HepG2 (cell line): Measurements from ENCODE around the gene ZNF48. TPM values are rescaled to one million over a fixed set of nuclear protein-coding genes. Genes with fewer than 3 reads are reported as not detected.
A peak's percentile ranks its signal among the peaks of the same experiment; 100 is the strongest.

Source experiments
- AHR ChIP-seq: IDR thresholded peaks from 2 replicates; pipeline ENCODE4 v1.6.1; 2018; ENCODE audit warnings: missing genetic modification reagents, missing compliant biosample characterization
- AKAP8 ChIP-seq: sonication (generic); formaldehyde crosslinking; IDR thresholded peaks from 2 replicates; pipeline ENCODE4 v1.5.1; 2020; ENCODE audit warnings: mild to moderate bottlenecking, missing genetic modification reagents
- DR1 ChIP-seq: sonication (generic); formaldehyde crosslinking; IDR thresholded peaks from 2 replicates; pipeline ENCODE4 v1.8.0; 2021; ENCODE audit warnings: mild to moderate bottlenecking, missing genetic modification reagents, inconsistent platforms
- ELF3 ChIP-seq: IDR thresholded peaks from 2 replicates; pipeline ENCODE4 v1.6.1; 2016; ENCODE audit warnings: missing genetic modification reagents, missing compliant biosample characterization
- FIP1L1 ChIP-seq: fragments of 200-400 bp; formaldehyde crosslinking; IDR thresholded peaks from 2 replicates; pipeline ENCODE4 v1.6.1; 2018; ENCODE audit warnings: low read depth, mild to moderate bottlenecking, low read length, moderate library complexity, borderline replicate concordance; ENCODE audit not compliant: insufficient read depth
- ISL2 ChIP-seq: sonication (generic); formaldehyde crosslinking; IDR thresholded peaks from 2 replicates; pipeline ENCODE4 v1.5.0; 2020; ENCODE audit warnings: missing genetic modification reagents
- NCOA1 ChIP-seq: sonication (generic); formaldehyde crosslinking; IDR thresholded peaks from 2 replicates; pipeline ENCODE4 v1.9.0; 2021; ENCODE audit warnings: missing genetic modification reagents
- NFE2L1 ChIP-seq: sonication (generic); formaldehyde crosslinking; IDR thresholded peaks from 2 replicates; pipeline ENCODE4 v1.4.0; 2020; ENCODE audit warnings: missing genetic modification reagents, mild to moderate bottlenecking, borderline replicate concordance
- PRMT3 ChIP-seq: sonication (generic); formaldehyde crosslinking; IDR thresholded peaks from 2 replicates; pipeline ENCODE4 v1.8.1; 2022; ENCODE audit warnings: low read depth, mild to moderate bottlenecking, moderate library complexity, missing genetic modification reagents, borderline replicate concordance
- SATB2 ChIP-seq: sonication (generic); formaldehyde crosslinking; IDR thresholded peaks from 2 replicates; pipeline ENCODE4 v1.5.0; 2020; ENCODE audit warnings: missing genetic modification reagents
- SIX4 ChIP-seq: sonication (generic); formaldehyde crosslinking; IDR thresholded peaks from 2 replicates; pipeline ENCODE4 v1.4.0; 2020; ENCODE audit warnings: missing genetic modification reagents
- SP5 ChIP-seq: IDR thresholded peaks from 2 replicates; pipeline ENCODE4 v1.6.1; 2016; ENCODE audit warnings: low read depth, borderline replicate concordance
- ZFP36 ChIP-seq: fragments of 150-350 bp; IDR thresholded peaks from 2 replicates; pipeline ENCODE4 v1.6.1; 2018; ENCODE audit warnings: borderline replicate concordance, low read length, low read depth; ENCODE audit not compliant: partially characterized antibody
- ZNF225 ChIP-seq: sonication (generic); formaldehyde crosslinking; IDR thresholded peaks from 2 replicates; pipeline ENCODE4 v1.4.0; 2020; ENCODE audit warnings: mild to moderate bottlenecking, missing genetic modification reagents
- ZNF263 ChIP-seq: sonication (generic); formaldehyde crosslinking; IDR thresholded peaks from 2 replicates; pipeline ENCODE4 v1.4.0; 2020; ENCODE audit warnings: missing genetic modification reagents
- ZNF547 ChIP-seq: sonication (generic); formaldehyde crosslinking; IDR thresholded peaks from 2 replicates; pipeline ENCODE4 v1.5.1; 2020; ENCODE audit warnings: mild to moderate bottlenecking, missing genetic modification reagents
- ZNF557 ChIP-seq: sonication (generic); formaldehyde crosslinking; IDR thresholded peaks from 2 replicates; pipeline ENCODE4 v1.4.0; 2020; ENCODE audit warnings: missing genetic modification reagents
- ZNF724P ChIP-seq: sonication (generic); formaldehyde crosslinking; IDR thresholded peaks from 2 replicates; pipeline ENCODE4 v1.8.0; 2022; ENCODE audit warnings: missing genetic modification reagents, borderline replicate concordance
- polyA plus RNA-seq, 8 experiments: library from polyadenylated mRNA; depleted of rRNA in 3 of 8; stranded (reverse) in 7 of 8; unstranded in 1 of 8; fragments of >200 nt; fragmentation: Illumina TruSeq in 4 of 8; extraction: Trizol in 4 of 8; gene quantifications; 2 replicates each; pipeline versions ENCODE4 v1.2.1 to v1.2.3, GENCODE V29; 2011 to 2016; ENCODE audit warnings: low read depth in 4 of 8, missing spikeins in 1 of 8, mixed read lengths in 1 of 8; ENCODE audit not compliant: insufficient read depth in 1 of 8
- total RNA-seq, 5 experiments: library from RNA; depleted of rRNA; stranded (reverse); fragments of >200 nt; fragmentation: Illumina TruSeq; extraction: Trizol; gene quantifications; 2 replicates each; pipeline ENCODE4 v1.2.3, GENCODE V29; 2016; ENCODE audit warnings: low read depth in 1 of 5
- TF ChIP-seq, protein P1 (sequence below): fragments of 450-650 bp; IDR thresholded peaks from 2 replicates; pipeline ENCODE4 v1.6.1; 2016
- TF ChIP-seq, protein P2 (sequence below): IDR thresholded peaks from 2 replicates; pipeline ENCODE4 v1.6.1; 2016; ENCODE audit warnings: low read depth, borderline replicate concordance
- TF ChIP-seq, protein P3 (sequence below): sonication (generic); formaldehyde crosslinking; IDR thresholded peaks from 2 replicates; pipeline ENCODE4 v1.5.0; 2020; ENCODE audit warnings: mild to moderate bottlenecking, missing genetic modification reagents, borderline replicate concordance
- TF ChIP-seq, protein P4 (sequence below): sonication (generic); formaldehyde crosslinking; IDR thresholded peaks from 2 replicates; pipeline ENCODE4 v1.4.0; 2020; ENCODE audit warnings: mild to moderate bottlenecking, missing genetic modification reagents
- TF ChIP-seq, protein P5 (sequence below): sonication (generic); formaldehyde crosslinking; IDR thresholded peaks from 2 replicates; pipeline ENCODE4 v1.4.0; 2020; ENCODE audit warnings: mild to moderate bottlenecking, missing genetic modification reagents

ZNF48 gene
- total and polyA plus RNA-seq, 2 of the 13 experiments (the other 11 are each of a cell fraction or from before 2014, with no cell fraction given), result 9.9 to 12.3 TPM

DNA sequence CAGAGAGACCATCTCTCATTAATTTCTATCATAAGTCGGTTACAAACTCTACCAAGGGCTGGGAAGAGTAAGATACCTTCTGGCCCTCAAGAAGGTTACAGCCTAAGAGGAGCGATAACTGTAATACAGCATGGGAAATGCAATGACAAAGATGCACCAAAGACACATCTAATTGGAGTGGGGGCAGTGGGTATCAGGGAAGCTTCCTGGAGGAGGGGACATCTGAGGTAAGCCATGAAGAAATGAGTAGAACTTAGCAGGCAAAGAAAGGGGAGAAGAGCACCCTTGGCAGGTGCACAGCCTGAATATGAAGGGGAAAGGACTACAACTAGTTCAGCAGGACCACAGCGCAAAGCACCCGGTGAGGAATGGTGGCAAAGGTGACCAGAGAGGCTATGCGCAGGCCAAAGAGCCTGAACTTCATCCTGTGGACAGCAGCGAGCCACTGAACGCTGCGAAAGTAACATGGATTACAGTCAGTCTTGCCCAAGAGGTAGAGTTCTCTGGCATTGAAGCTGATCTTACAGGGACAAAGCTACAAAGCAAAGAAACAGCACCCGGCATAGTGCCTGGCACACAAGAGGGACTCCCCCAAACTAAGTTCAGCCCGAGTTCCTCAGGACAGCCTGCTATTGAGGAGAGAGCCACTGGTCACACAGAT, 27.7 kb upstream of the ZNF48 start (continued):
- TF ChIP-seq, protein P1, sequence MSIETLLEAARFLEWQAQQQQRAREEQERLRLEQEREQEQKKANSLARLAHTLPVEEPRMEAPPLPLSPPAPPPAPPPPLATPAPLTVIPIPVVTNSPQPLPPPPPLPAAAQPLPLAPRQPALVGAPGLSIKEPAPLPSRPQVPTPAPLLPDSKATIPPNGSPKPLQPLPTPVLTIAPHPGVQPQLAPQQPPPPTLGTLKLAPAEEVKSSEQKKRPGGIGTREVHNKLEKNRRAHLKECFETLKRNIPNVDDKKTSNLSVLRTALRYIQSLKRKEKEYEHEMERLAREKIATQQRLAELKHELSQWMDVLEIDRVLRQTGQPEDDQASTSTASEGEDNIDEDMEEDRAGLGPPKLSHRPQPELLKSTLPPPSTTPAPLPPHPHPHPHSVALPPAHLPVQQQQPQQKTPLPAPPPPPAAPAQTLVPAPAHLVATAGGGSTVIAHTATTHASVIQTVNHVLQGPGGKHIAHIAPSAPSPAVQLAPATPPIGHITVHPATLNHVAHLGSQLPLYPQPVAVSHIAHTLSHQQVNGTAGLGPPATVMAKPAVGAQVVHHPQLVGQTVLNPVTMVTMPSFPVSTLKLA, result no peak
- no peak for TF ChIP-seq ZNF557
- TF ChIP-seq, protein P2, sequence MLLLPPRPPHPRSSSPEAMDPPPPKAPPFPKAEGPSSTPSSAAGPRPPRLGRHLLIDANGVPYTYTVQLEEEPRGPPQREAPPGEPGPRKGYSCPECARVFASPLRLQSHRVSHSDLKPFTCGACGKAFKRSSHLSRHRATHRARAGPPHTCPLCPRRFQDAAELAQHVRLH (CRISPR knock-in tag), result no peak
- 0 out of 2 replicates have a peak, but pooled peaks have one; percentile 56 for TF ChIP-seq AHR (CRISPR knock-in tag)
- TF ChIP-seq PRMT3 (CRISPR knock-in tag), result no peak
- TF ChIP-seq ZNF263 (CRISPR knock-in tag), result no peak
- TF ChIP-seq ZFP36, result peak; percentile 50
- no peak for TF ChIP-seq ELF3 (CRISPR knock-in tag)
- no peak for TF ChIP-seq ZNF724P (CRISPR knock-in tag)
- no peak for TF ChIP-seq SIX4 (CRISPR knock-in tag)
- no peak for TF ChIP-seq FIP1L1
- TF ChIP-seq, protein P3, sequence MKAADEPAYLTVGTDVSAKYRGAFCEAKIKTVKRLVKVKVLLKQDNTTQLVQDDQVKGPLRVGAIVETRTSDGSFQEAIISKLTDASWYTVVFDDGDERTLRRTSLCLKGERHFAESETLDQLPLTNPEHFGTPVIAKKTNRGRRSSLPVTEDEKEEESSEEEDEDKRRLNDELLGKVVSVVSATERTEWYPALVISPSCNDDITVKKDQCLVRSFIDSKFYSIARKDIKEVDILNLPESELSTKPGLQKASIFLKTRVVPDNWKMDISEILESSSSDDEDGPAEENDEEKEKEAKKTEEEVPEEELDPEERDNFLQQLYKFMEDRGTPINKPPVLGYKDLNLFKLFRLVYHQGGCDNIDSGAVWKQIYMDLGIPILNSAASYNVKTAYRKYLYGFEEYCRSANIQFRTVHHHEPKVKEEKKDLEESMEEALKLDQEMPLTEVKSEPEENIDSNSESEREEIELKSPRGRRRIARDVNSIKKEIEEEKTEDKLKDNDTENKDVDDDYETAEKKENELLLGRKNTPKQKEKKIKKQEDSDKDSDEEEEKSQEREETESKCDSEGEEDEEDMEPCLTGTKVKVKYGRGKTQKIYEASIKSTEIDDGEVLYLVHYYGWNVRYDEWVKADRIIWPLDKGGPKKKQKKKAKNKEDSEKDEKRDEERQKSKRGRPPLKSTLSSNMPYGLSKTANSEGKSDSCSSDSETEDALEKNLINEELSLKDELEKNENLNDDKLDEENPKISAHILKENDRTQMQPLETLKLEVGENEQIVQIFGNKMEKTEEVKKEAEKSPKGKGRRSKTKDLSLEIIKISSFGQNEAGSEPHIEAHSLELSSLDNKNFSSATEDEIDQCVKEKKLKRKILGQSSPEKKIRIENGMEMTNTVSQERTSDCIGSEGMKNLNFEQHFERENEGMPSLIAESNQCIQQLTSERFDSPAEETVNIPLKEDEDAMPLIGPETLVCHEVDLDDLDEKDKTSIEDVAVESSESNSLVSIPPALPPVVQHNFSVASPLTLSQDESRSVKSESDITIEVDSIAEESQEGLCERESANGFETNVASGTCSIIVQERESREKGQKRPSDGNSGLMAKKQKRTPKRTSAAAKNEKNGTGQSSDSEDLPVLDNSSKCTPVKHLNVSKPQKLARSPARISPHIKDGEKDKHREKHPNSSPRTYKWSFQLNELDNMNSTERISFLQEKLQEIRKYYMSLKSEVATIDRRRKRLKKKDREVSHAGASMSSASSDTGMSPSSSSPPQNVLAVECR (CRISPR knock-in tag), result no peak
- no peak for TF ChIP-seq AKAP8 (CRISPR knock-in tag)
- TF ChIP-seq ZNF547, result no peak
- no peak for TF ChIP-seq DR1
- TF ChIP-seq, protein P4, sequence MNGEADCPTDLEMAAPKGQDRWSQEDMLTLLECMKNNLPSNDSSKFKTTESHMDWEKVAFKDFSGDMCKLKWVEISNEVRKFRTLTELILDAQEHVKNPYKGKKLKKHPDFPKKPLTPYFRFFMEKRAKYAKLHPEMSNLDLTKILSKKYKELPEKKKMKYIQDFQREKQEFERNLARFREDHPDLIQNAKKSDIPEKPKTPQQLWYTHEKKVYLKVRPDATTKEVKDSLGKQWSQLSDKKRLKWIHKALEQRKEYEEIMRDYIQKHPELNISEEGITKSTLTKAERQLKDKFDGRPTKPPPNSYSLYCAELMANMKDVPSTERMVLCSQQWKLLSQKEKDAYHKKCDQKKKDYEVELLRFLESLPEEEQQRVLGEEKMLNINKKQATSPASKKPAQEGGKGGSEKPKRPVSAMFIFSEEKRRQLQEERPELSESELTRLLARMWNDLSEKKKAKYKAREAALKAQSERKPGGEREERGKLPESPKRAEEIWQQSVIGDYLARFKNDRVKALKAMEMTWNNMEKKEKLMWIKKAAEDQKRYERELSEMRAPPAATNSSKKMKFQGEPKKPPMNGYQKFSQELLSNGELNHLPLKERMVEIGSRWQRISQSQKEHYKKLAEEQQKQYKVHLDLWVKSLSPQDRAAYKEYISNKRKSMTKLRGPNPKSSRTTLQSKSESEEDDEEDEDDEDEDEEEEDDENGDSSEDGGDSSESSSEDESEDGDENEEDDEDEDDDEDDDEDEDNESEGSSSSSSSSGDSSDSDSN, result 0 out of 2 replicates have a peak, but pooled peaks have one; percentile 23
- no peak for TF ChIP-seq ISL2 (CRISPR knock-in tag)
- no peak for TF ChIP-seq NFE2L1 (CRISPR knock-in tag)
- no peak for TF ChIP-seq ZNF225
- TF ChIP-seq NCOA1 (CRISPR knock-in tag), result no peak
- TF ChIP-seq, protein P5, sequence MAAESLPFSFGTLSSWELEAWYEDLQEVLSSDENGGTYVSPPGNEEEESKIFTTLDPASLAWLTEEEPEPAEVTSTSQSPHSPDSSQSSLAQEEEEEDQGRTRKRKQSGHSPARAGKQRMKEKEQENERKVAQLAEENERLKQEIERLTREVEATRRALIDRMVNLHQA (CRISPR knock-in tag), result no peak
- no peak for TF ChIP-seq SATB2
- no peak for TF ChIP-seq SP5 (CRISPR knock-in tag)
